Gastroesophageal sphincter (tissue), 4 donors: ENCODE measurements around the gene KCNJ9. TPM values are rescaled to one million over a fixed set of nuclear protein-coding genes. Genes with fewer than 3 reads are reported as not detected.

Experiments
- ATAC-seq: fragments of 150-250 bp; one replicate; pipeline ENCODE4 v1.9.1; 2016; ENCODE audit warnings: mild to moderate bottlenecking, moderate library complexity
- H3K27ac ChIP-seq, 4 donors: fragments of 200-600 bp; sonication (generic) in 3 of 4; 1 replicate in 3 of 4; 2 replicates in 1 of 4; pipeline ENCODE4 v1.5.1; 2016 to 2019
- H3K27me3 ChIP-seq: fragments of 200-600 bp; sonication (generic); one replicate; pipeline ENCODE4 v1.5.1; 2019
- H3K36me3 ChIP-seq, 2 donors: fragments of 200-600 bp; sonication (generic); one replicate each; pipeline ENCODE4 v1.5.1; 2019; ENCODE audit warnings: control low read depth in 1 of 2
- H3K4me1 ChIP-seq, 3 donors: fragments of 200-600 bp; sonication (generic); 1 replicate in 2 of 3; 2 replicates in 1 of 3; pipeline ENCODE4 v1.5.1; 2016 to 2019; ENCODE audit warnings: control low read depth in 2 of 3
- H3K4me3 ChIP-seq, 2 donors: fragments of 200-600 bp; sonication (generic); one replicate each; pipeline ENCODE4 v1.5.1; 2019; ENCODE audit warnings: mild to moderate bottlenecking in 1 of 2, moderate library complexity in 1 of 2
- H3K9me3 ChIP-seq, 3 donors: fragments of 200-600 bp; sonication (generic); one replicate each; pipeline ENCODE4 v1.5.1; 2017 to 2019; ENCODE audit warnings: control low read depth in 2 of 3
- EP300 ChIP-seq: sonication (generic); formaldehyde crosslinking; IDR thresholded peaks from one replicate; pipeline ENCODE4 v1.6.1; 2017; ENCODE audit warnings: antibody characterized with exemption, mild to moderate bottlenecking
- POLR2A ChIP-seq, 2 donors: fragments of 450-650 bp; IDR thresholded peaks; one replicate each; pipeline ENCODE4 v1.6.1; 2017; ENCODE audit warnings: antibody characterized with exemption in 2 of 2, mild to moderate bottlenecking in 2 of 2, moderate library complexity in 1 of 2
- POLR2AphosphoS5 ChIP-seq: sonication (generic); formaldehyde crosslinking; IDR thresholded peaks from one replicate; pipeline ENCODE4 v1.6.1; 2017; ENCODE audit warnings: antibody characterized with exemption
- WGBS, 2 donors: methylation state at CpG; one replicate each; pipeline ENCODE4 v1.1.5; 2018; ENCODE audit warnings: low coverage in 1 of 2; 5-methylcytosine and 5-hydroxymethylcytosine counted together
- total RNA-seq, 4 donors: library from RNA; depleted of rRNA; stranded (reverse); fragments of >200 nt; gene quantifications; one replicate each; pipeline ENCODE4 v1.1.0, GENCODE V29; 2016
- TF ChIP-seq, protein P1 (sequence below), 4 experiments: fragments of 200-600 bp in 2 of 4; fragments of 450-650 bp in 2 of 4; sonication (generic) in 1 of 4; IDR thresholded peaks; one replicate each; pipeline ENCODE4 v1.5.1; 2017 to 2019; ENCODE audit warnings: antibody characterized with exemption in 4 of 4, mild to moderate bottlenecking in 2 of 4, moderate library complexity in 2 of 4

The KCNJ9 gene
- total RNA-seq, 4 donors from 2014 or later: not detected

DNA sequence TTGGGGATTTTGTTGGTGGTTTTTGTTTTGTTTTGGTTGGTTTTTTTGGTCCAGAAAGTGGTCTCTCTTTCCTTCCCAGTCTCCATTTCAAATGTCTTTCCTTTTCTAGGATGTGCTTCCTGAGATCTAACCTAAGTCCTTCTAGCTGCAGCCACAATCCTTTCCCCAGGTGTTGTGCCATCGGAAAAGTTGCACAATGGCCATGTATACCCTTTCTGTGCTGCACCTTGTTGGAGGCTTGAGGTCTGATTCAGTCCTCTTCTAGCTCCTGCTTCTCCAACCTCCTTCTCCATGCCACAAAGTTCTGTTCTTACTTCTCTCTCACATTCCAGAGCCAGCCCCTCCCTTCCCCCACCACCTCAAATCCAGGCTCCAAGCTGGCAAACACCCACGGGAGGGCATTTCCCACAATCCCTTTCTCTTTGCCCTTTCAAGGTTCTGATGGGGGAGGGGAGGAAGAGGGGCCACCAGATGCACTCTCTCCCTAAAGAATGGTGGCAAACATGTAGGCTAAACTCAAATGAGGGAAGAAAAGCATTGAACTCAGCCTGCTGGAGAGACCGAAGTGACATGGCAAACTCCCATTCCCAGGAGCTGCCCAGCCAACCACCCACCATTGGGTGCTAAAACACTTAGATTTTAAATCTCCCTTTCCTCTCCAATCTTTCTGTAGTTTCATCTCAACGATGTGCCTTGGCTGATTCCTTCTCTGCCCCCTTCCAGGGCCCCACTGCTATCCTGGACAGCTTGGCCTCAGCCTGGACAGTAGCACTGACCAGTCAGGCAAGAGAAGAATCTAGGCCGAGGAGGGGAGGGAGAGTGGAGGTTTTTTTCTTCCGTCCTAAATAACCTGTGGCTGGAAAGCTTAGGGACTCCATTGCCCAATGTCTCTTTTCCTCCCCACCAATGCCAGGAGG, 14.3 kb upstream of the KCNJ9 start:
- WGBS, 2 donors: 47 to 71% methylated on average over 3 to 5 of the region's 6 CpGs
- Histone ChIP-seq H3K4me1 (peaks cover 0 to 16% (median 0%) of the 10 kb centered on the region in 3 donors), H3K9me3 (no peaks in the 10 kb centered on the region), H3K27me3 (peaks cover 37% of the 10 kb centered on the region), H3K36me3 (no peaks in the 10 kb centered on the region), H3K27ac (no peak overlapping the region), H3K4me3 (no peak overlapping the region)
- TF ChIP-seq, protein P1, sequence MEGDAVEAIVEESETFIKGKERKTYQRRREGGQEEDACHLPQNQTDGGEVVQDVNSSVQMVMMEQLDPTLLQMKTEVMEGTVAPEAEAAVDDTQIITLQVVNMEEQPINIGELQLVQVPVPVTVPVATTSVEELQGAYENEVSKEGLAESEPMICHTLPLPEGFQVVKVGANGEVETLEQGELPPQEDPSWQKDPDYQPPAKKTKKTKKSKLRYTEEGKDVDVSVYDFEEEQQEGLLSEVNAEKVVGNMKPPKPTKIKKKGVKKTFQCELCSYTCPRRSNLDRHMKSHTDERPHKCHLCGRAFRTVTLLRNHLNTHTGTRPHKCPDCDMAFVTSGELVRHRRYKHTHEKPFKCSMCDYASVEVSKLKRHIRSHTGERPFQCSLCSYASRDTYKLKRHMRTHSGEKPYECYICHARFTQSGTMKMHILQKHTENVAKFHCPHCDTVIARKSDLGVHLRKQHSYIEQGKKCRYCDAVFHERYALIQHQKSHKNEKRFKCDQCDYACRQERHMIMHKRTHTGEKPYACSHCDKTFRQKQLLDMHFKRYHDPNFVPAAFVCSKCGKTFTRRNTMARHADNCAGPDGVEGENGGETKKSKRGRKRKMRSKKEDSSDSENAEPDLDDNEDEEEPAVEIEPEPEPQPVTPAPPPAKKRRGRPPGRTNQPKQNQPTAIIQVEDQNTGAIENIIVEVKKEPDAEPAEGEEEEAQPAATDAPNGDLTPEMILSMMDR (IDR thresholded peaks at IDR 0.05): no peak
- TF ChIP-seq POLR2AphosphoS5 (no peak), POLR2A (IDR thresholded peaks at IDR 0.05) (no peak), EP300 (no peak)
- no peak for ATAC-seq

DNA sequence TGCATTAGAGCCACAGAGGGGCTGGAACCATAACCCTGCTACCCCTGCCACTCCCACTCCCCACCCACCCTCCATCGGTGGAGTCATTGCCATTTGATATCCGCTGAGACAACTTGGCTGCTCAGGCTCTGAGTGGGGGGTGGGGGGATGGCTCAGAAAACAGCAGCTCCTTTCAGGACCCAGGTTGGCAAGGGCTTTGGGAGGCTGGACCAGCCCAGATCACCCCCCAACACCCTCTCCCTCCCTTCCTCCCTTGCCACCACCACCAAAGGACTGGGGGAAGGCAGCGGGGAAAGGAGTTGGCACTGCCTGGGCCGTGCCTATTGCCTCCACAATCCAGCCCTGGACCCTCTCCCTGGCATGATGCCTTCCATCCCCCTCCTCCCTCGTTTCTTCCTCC, 13.1 kb upstream of the KCNJ9 start:
- TF ChIP-seq, protein P1 (IDR thresholded peaks at IDR 0.05): no peak
- TF ChIP-seq POLR2A (IDR thresholded peaks at IDR 0.05) (no peak), EP300 (no peak), POLR2AphosphoS5 (no peak)
- WGBS, 2 donors: 80 to 83% methylated on average over 2 to 4 of the region's 5 CpGs

DNA sequence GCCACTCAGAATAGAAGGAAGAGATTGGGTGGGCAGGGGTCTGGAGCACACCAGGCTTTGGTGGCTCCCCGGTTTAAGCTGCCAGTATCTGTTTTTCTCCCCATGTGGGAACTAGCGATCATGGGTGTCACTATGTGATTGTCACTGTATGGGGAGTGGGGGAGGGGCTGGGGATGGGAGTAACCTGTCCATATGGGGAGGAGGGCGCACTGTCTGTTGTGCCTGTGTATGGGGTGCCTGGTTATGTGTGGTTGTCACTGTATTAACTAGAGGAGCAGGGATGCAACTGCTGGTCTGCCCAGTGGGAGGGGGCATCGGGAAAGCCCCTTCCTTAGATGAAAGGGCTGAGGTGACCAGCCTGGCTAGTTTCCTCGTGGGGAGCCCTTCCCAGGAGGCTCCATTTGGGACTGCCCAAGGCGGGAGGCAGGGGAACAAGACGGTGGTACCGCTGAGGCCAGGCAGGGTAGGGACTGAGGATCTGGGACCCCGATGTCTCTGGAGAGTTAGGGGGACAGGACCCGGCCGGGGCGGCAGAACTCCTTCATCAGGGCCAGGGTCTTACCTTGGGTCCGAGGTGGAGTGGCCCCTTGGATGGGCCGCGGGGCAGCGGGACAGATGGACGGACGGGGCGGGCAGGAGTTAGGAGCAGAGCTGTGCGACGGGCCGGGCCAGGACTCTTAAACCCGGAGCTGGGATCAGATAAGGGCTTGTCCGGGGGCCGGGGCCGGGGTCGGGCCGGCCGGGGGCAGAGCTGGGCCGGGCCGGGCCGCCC, 11.7 kb upstream of the KCNJ9 start, which contains the start of gene KCNJ10:
KCNJ10 (minus strand) TSS at position 701 of the 772 bp plus-strand sequence. CDS start 27,628 bp downstream, outside the sequence.
- peaks cover 33% of the 10 kb centered on the region for H3K27me3 ChIP-seq
- TF ChIP-seq POLR2AphosphoS5 (no peak), POLR2A (IDR thresholded peaks at IDR 0.05) (no peak), EP300 (no peak)
- TF ChIP-seq, protein P1 (IDR thresholded peaks at IDR 0.05): no peak
- 39% methylated on average over 4 of the region's 32 CpGs; no CpG with 5 or more reads in 1 of the 2 donors for WGBS, 2 donors
- H3K36me3 ChIP-seq: no peaks in the 10 kb centered on the region
- peak within 1 kb of the TSS in 1 of 4 donors; percentile 30 for H3K27ac ChIP-seq
- H3K4me3 ChIP-seq: peak within 1 kb of the TSS; percentile 24 to 58
- no peak for ATAC-seq
- H3K9me3 ChIP-seq: no peaks in the 10 kb centered on the region
- H3K4me1 ChIP-seq: peaks cover 0 to 16% (median 0%) of the 10 kb centered on the region in 3 donors

More for the DNA sequence above, 13.1 kb upstream of the KCNJ9 start:
- H3K4me3 ChIP-seq: no peak overlapping the region
- no peaks in the 10 kb centered on the region for H3K36me3 ChIP-seq
- H3K9me3 ChIP-seq: no peaks in the 10 kb centered on the region
- peaks cover 0 to 16% (median 0%) of the 10 kb centered on the region in 3 donors for H3K4me1 ChIP-seq
- no peak for ATAC-seq
- peaks cover 35% of the 10 kb centered on the region for H3K27me3 ChIP-seq
- H3K27ac ChIP-seq: no peak overlapping the region

DNA sequence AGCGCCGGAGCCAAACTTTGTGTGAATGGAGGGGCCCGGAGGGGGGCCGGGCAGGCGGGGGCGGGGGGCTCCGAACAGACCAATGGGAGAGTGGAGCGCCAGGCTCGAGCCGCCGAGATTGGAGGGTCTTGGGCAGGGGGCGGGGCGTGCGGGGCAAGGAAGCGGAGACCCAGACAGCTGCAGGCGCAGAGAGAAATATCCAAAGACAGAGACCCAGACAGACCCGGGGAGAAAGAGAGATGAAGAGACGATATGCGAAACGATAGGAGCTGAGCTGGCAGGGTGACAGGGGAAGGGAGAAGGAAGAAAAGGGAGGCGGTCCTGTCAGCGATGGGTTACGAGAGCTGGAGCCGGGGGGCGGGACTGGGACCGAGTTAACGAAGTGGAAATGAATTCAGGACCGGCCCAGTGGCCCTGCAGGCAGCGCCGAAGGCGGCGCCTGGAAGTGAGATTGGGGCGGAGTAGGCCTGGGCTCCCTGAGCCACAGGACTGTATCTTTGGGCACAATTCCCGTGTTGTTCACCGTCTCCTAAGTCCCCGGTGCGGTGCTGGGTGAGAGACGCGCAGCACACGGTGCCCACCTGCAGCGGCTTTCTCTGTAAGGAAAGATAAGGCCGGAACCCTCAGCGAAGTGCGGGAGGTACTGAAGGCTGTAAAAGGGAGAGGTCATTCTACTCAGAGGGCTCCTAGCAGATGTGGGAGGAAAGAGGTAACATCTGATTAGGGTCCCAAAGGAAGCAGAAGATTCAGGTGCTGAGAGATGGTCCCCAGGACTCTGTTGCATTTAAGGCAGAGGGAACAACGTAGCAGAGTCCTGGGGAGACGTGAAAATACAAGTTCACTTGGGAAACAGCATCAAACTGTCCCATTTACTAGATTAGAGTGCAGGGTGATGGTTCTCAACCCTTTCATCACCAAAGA, 10.8 kb upstream of the KCNJ9 start:
- peak; percentile 96 for ATAC-seq
- TF ChIP-seq EP300: no peak
- TF ChIP-seq, protein P1 (IDR thresholded peaks at IDR 0.05): no peak
- TF ChIP-seq POLR2AphosphoS5: no peak
- TF ChIP-seq POLR2A (IDR thresholded peaks at IDR 0.05): no peak
- 1 to 2% methylated on average over 17 to 23 of the region's 46 CpGs for WGBS, 2 donors

More for the DNA sequence above, 10.8 kb upstream of the KCNJ9 start:
- H3K4me3 ChIP-seq: peak overlapping the region; percentile 24 to 58
- H3K36me3 ChIP-seq: no peaks in the 10 kb centered on the region
- peaks cover 33% of the 10 kb centered on the region for H3K27me3 ChIP-seq
- peak overlapping the region in 1 of 4 donors; percentile 30 for H3K27ac ChIP-seq
- no peaks in the 10 kb centered on the region for H3K9me3 ChIP-seq
- H3K4me1 ChIP-seq: peaks cover 0 to 16% (median 0%) of the 10 kb centered on the region in 3 donors
